ENCODE data around the gene SLC6A17. TPM values are rescaled to one million over a fixed set of nuclear protein-coding genes. Genes with fewer than 3 reads are reported as not detected.

SLC6A17 gene
- total RNA-seq, 4 donors from 2014 or later = 0.42 to 1.8 (median 0.57) TPM

GRCh38 chr1:110133436-110133835 is 16.9 kb upstream of the SLC6A17 start:
- no peak for DNase-seq (ENCODE audit: extremely low spot score)
- peaks cover 0 to 24% (median 17%) of the 10 kb centered on the region in 4 donors for H3K4me1 ChIP-seq
- peaks cover 0 to 29% (median 13%) of the 10 kb centered on the region in 4 donors for H3K27me3 ChIP-seq
- TF ChIP-seq POLR2AphosphoS5 (IDR thresholded peaks at IDR 0.05) (no peak), CTCF (IDR thresholded peaks at IDR 0.05) (no peak), EP300 (IDR thresholded peaks at IDR 0.05) (no peak), POLR2A (IDR thresholded peaks at IDR 0.05; ENCODE audit: low read depth) (no peak)
- intact Hi-C loops (cut with DNase I) = no loop called here
- H3K27ac ChIP-seq (replicated peaks in 1 of 4) = no peak overlapping the region
- 75% methylated on average over 4 of the region's 4 CpGs for WGBS
- no peaks in the 10 kb centered on the region for H3K36me3 ChIP-seq
- no peaks in the 10 kb centered on the region for H3K9me3 ChIP-seq
- no peak overlapping the region for H3K4me3 ChIP-seq

GRCh38 chr1:110134050-110134595 is 16.2 kb upstream of the SLC6A17 start:
- WGBS = 76% methylated on average over 11 of the region's 11 CpGs
- no peaks in the 10 kb centered on the region for H3K9me3 ChIP-seq
- intact Hi-C loops (cut with DNase I) = no loop called here
- H3K27ac ChIP-seq (replicated peaks in 1 of 4) = no peak overlapping the region
- H3K36me3 ChIP-seq = no peaks in the 10 kb centered on the region
- H3K4me3 ChIP-seq = no peak overlapping the region
- DNase-seq (ENCODE audit: extremely low spot score) = no peak
- TF ChIP-seq POLR2A (IDR thresholded peaks at IDR 0.05; ENCODE audit: low read depth) (no peak), EP300 (IDR thresholded peaks at IDR 0.05) (no peak), POLR2AphosphoS5 (IDR thresholded peaks at IDR 0.05) (no peak), CTCF (IDR thresholded peaks at IDR 0.05) (no peak)
- H3K27me3 ChIP-seq = peaks cover 0 to 23% (median 13%) of the 10 kb centered on the region in 4 donors
- peaks cover 0 to 24% (median 17%) of the 10 kb centered on the region in 4 donors for H3K4me1 ChIP-seq

GRCh38 chr1:110135246-110135645 is 15.0 kb upstream of the SLC6A17 start:
- Histone ChIP-seq H3K27ac (replicated peaks in 1 of 4) (no peak overlapping the region), H3K36me3 (no peaks in the 10 kb centered on the region), H3K4me1 (peaks cover 0 to 17% (median 10%) of the 10 kb centered on the region in 4 donors), H3K9me3 (no peaks in the 10 kb centered on the region), H3K4me3 (no peak overlapping the region), H3K27me3 (peaks cover 0 to 16% (median 7%) of the 10 kb centered on the region in 4 donors)
- intact Hi-C loops (cut with DNase I) = no loop called here
- TF ChIP-seq POLR2A (IDR thresholded peaks at IDR 0.05; ENCODE audit: low read depth) = no peak
- TF ChIP-seq POLR2AphosphoS5 (IDR thresholded peaks at IDR 0.05) = no peak
- no peak for TF ChIP-seq EP300 (IDR thresholded peaks at IDR 0.05)
- no peak for TF ChIP-seq CTCF (IDR thresholded peaks at IDR 0.05)
- WGBS = 56% methylated on average over 4 of the region's 4 CpGs
- no peak for DNase-seq (ENCODE audit: extremely low spot score)

- no peaks in the 10 kb centered on the region for H3K9me3 ChIP-seq
- peaks cover 0 to 13% (median 7%) of the 10 kb centered on the region in 4 donors for H3K4me1 ChIP-seq
- no peak for TF ChIP-seq CTCF (IDR thresholded peaks at IDR 0.05)
- no peak for TF ChIP-seq POLR2AphosphoS5 (IDR thresholded peaks at IDR 0.05)
- TF ChIP-seq POLR2A (IDR thresholded peaks at IDR 0.05; ENCODE audit: low read depth) = no peak
- TF ChIP-seq EP300 (IDR thresholded peaks at IDR 0.05) = no peak
- intact Hi-C loops (cut with DNase I) = no loop called here
- peaks cover 0 to 16% (median 3%) of the 10 kb centered on the region in 4 donors for H3K27me3 ChIP-seq
- no peak for DNase-seq (ENCODE audit: extremely low spot score)
- H3K4me3 ChIP-seq = no peak overlapping the region
- H3K27ac ChIP-seq (replicated peaks in 1 of 4) = no peak overlapping the region
- WGBS = 86% methylated on average over 10 of the region's 10 CpGs
- no peaks in the 10 kb centered on the region for H3K36me3 ChIP-seq
These were observed 14.6 kb upstream of the SLC6A17 start for GRCh38 chr1:110135666-110136065.

GRCh38 chr1:110136911-110137310 is 13.4 kb upstream of the SLC6A17 start:
- H3K4me3 ChIP-seq = no peak overlapping the region
- peaks cover 0 to 12% (median 7%) of the 10 kb centered on the region in 4 donors for H3K4me1 ChIP-seq
- DNase-seq (ENCODE audit: extremely low spot score) = no peak
- no peaks in the 10 kb centered on the region for H3K36me3 ChIP-seq
- 0% methylated on average over 7 of the region's 7 CpGs for WGBS
- intact Hi-C loops (cut with DNase I) = no loop called here
- H3K27me3 ChIP-seq = peaks cover 0 to 19% (median 2%) of the 10 kb centered on the region in 4 donors
- TF ChIP-seq EP300 (IDR thresholded peaks at IDR 0.05) (no peak), POLR2A (IDR thresholded peaks at IDR 0.05; ENCODE audit: low read depth) (no peak), POLR2AphosphoS5 (IDR thresholded peaks at IDR 0.05) (no peak), CTCF (IDR thresholded peaks at IDR 0.05) (no peak)
- no peaks in the 10 kb centered on the region for H3K9me3 ChIP-seq
- no peak overlapping the region for H3K27ac ChIP-seq (replicated peaks in 1 of 4)

All from esophagus muscularis mucosa (tissue), 4 donors.